Measurements from ENCODE around the gene COL21A1. TPM values are rescaled to one million over a fixed set of nuclear protein-coding genes. Genes with fewer than 3 reads are reported as not detected.

The COL21A1 gene
- total RNA-seq, 4 donors from 2014 or later = 1.3 to 2.1 (median 1.6) TPM

- Histone ChIP-seq H3K27me3 (no peaks in the 10 kb centered on the region), H3K27ac (no peak overlapping the region), H3K36me3 (no peaks in the 10 kb centered on the region), H3K4me1 (no peaks in the 10 kb centered on the region), H3K9me3 (no peaks in the 10 kb centered on the region), H3K4me3 (no peak overlapping the region)
- TF ChIP-seq POLR2A (IDR thresholded peaks at IDR 0.05) (no peak), CTCF (IDR thresholded peaks at IDR 0.05) (no peak)
- 79 to 86% methylated on average over 5 of the region's 5 CpGs for WGBS, 2 donors
- no peak for DNase-seq
- intact Hi-C loops (cut with DNase I) = no loop called here
These were observed 222.4 kb downstream of the COL21A1 start for GRCh38 chr6:56024931-56025330.

GRCh38 chr6:56023829-56024228 is 223.6 kb downstream of the COL21A1 start:
- Histone ChIP-seq H3K36me3 (no peaks in the 10 kb centered on the region), H3K27me3 (no peaks in the 10 kb centered on the region), H3K27ac (no peak overlapping the region), H3K9me3 (no peaks in the 10 kb centered on the region), H3K4me3 (no peak overlapping the region), H3K4me1 (no peaks in the 10 kb centered on the region)
- DNase-seq = no peak
- intact Hi-C loops (cut with DNase I) = no loop called here
- TF ChIP-seq CTCF (IDR thresholded peaks at IDR 0.05) (no peak), POLR2A (IDR thresholded peaks at IDR 0.05) (no peak)
- WGBS, 2 donors = 77 to 79% methylated on average over 3 of the region's 3 CpGs

- no peaks in the 10 kb centered on the region for H3K4me1 ChIP-seq
- H3K27me3 ChIP-seq = no peaks in the 10 kb centered on the region
- DNase-seq = no peak
- 65 to 90% methylated on average over 1 of the region's 1 CpG for WGBS, 2 donors
- no peaks in the 10 kb centered on the region for H3K36me3 ChIP-seq
- H3K27ac ChIP-seq = no peak overlapping the region
- no peak overlapping the region for H3K4me3 ChIP-seq
- no peaks in the 10 kb centered on the region for H3K9me3 ChIP-seq
- TF ChIP-seq POLR2A (IDR thresholded peaks at IDR 0.05) (no peak), CTCF (IDR thresholded peaks at IDR 0.05) (no peak)
- intact Hi-C loops (cut with DNase I) = no loop called here
These were observed 224.7 kb downstream of the COL21A1 start for GRCh38 chr6:56022678-56023077.

- H3K4me1 ChIP-seq = no peaks in the 10 kb centered on the region
- no peaks in the 10 kb centered on the region for H3K36me3 ChIP-seq
- DNase-seq = no peak
- intact Hi-C loops (cut with DNase I) = no loop called here
- no peak overlapping the region for H3K4me3 ChIP-seq
- no peaks in the 10 kb centered on the region for H3K27me3 ChIP-seq
- no peak overlapping the region for H3K27ac ChIP-seq
- WGBS, 2 donors = 56 to 62% methylated on average over 2 of the region's 2 CpGs
- TF ChIP-seq CTCF (IDR thresholded peaks at IDR 0.05) (no peak), POLR2A (IDR thresholded peaks at IDR 0.05) (no peak)
- H3K9me3 ChIP-seq = no peaks in the 10 kb centered on the region
These were observed 225.4 kb downstream of the COL21A1 start for GRCh38 chr6:56021943-56022342.

- TF ChIP-seq POLR2A (IDR thresholded peaks at IDR 0.05) (no peak), CTCF (IDR thresholded peaks at IDR 0.05) (no peak)
- Histone ChIP-seq H3K9me3 (no peaks in the 10 kb centered on the region), H3K4me3 (no peak overlapping the region), H3K36me3 (no peaks in the 10 kb centered on the region), H3K27ac (no peak overlapping the region), H3K27me3 (no peaks in the 10 kb centered on the region), H3K4me1 (no peaks in the 10 kb centered on the region)
- 67 to 80% methylated on average over 1 of the region's 1 CpG for WGBS, 2 donors
- DNase-seq = no peak
- intact Hi-C loops (cut with DNase I) = no loop called here
These were observed 227.4 kb downstream of the COL21A1 start for GRCh38 chr6:56019973-56020372.
